GM19328 (cell line): ENCODE results near the gene LRRK1.
"Not testable (repeated sequence)": the region's sequence is repeated elsewhere in the genome, so short reads cannot be mapped to it uniquely, and the experiment has no call there.

Experiments
- ATAC-seq: cut with Tn5 transposase; IDR thresholded peaks from one replicate; pipeline ENCODE4 v1.9.1; 2021; ENCODE audit warnings: mild to moderate bottlenecking, moderate library complexity; ENCODE audit not compliant: unreplicated experiment

The LRRK1 gene

GRCh38 chr15:101088788-101089578 is 169.8 kb downstream of the LRRK1 start:
- ATAC-seq, result peak; percentile 83

- no peak for ATAC-seq
These were observed 170.6 kb downstream of the LRRK1 start for GRCh38 chr15:101089579-101090427.

DNA sequence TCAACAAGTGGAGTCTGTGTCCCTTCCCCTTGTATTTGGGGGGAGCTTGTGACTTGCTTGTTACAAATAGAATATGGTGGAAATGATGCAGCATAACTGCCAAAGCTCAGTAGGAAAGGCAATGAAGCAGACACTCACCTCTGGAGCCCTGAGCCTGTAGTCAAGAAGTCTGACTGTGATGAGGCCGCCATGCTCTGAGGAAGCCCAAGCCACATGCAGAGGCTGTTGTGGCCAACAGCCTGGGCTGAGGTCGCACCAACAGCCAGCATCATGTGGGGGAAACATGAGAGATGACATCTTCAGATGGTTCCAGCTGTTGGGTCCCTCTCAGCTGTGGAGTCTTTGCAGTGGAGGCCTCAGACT is 171.3 kb downstream of the LRRK1 start:
- no peak for ATAC-seq

- ATAC-seq, result no peak
These were observed 172.2 kb downstream of the LRRK1 start for GRCh38 chr15:101091080-101092017.

DNA sequence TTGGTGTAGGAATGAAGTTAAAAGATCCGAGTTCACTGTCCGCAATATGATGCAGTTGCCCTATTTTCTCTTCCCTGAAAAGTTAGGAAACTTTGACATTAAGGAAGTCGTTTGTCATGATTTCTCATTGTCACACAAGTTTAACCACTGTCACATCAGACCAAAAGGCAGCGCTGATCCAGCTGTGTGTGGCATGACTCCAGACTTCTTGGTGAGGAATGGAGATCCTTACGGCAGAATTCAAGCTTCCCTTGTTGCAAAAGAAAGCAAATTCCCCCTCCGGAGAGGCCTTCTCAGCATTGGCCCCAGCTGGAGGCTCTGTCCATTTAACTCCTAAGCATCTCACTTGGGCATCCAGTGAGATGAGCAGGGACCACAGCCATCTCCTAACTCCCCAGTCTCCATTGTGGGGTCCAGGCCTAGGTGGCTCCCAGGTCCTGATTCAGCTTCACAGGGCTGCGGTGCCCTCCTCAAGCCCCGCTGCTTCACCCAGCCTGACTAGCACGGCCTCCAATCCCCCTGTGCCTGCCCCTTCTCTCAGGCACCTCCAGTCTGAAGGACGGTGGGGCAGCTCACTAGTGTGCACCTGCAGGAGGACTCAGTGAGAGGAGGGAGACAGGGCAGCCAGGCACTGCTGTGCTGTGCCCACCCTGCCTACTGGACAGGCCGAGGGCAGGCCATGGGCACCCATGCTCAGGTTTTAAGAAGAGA is 173.2 kb downstream of the LRRK1 start:
- no peak for ATAC-seq

GRCh38 chr15:101092867-101093202 is 173.7 kb downstream of the LRRK1 start:
- ATAC-seq, result no peak

DNA sequence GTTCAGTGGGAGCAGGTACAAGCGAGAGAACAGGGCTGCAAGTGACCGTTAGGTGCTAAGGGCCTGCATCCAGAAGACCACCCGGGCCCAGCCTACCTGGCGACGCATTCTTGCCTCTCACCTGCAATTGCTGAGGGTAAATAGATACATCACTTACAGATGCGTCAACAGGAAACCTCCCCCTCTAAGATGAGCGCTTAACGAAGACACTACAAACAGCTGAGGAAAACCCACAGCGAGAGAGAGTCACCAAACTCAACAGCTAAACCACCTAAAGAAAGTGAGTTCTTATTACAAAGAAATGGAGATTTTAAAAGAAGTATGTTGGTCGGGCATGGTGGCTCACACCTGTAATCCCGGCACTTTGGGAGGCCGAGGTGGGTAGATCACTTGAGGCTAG is 174.8 kb downstream of the LRRK1 start:
- no peak for ATAC-seq

DNA sequence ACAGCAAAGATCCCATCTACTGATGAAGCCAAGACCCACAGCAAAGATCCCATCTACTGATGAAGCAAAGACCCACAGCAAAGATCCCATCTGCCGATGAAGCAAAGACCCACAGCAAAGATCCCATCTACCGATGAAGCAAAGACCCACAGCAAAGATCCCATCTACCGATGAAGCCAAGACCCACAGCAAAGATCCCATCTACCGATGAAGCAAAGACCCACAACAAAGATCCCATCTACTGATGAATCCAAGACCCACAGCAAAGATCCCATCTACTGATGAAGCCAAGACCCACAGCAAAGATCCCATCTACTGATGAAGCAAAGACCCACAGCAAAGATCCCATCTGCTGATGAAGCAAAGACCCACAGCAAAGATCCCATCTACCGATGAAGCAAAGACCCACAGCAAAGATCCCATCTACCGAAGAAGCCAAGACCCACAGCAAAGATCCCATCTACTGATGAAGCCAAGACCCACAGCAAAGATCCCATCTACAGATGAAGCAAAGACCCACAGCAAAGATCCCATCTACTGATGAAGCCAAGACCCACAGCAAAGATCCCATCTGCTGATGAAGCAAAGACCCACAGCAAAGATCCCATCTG is 176.7 kb downstream of the LRRK1 start:
- ATAC-seq, result not testable (repeated sequence)

- ATAC-seq, result no peak
These were observed 178.0 kb downstream of the LRRK1 start for GRCh38 chr15:101097111-101097510.

- no peak for ATAC-seq
These were observed 180.0 kb downstream of the LRRK1 start for GRCh38 chr15:101099183-101099582.

DNA sequence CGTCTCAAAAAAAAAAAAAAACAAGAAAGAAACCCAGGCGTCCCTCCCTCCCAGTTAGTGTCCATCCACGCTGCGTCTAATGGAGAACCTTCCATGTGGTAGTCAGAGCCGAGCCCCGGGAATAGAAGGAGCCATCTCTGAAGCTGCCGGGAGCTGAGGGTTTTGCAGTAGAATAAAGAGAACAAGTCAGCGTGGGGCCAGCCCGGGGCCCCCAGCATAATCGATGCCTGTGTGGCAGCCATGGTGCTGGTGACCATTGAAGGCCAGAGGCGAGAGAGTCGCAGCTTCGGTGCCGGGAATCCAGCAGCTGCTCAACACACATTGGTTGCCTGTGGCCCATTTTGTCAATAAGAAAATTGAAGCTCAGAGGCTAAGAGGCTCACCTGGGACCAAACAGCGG is 181.0 kb downstream of the LRRK1 start:
- ATAC-seq, result no peak

GRCh38 chr15:101100593-101101442 is 181.7 kb downstream of the LRRK1 start:
- no peak for ATAC-seq

DNA sequence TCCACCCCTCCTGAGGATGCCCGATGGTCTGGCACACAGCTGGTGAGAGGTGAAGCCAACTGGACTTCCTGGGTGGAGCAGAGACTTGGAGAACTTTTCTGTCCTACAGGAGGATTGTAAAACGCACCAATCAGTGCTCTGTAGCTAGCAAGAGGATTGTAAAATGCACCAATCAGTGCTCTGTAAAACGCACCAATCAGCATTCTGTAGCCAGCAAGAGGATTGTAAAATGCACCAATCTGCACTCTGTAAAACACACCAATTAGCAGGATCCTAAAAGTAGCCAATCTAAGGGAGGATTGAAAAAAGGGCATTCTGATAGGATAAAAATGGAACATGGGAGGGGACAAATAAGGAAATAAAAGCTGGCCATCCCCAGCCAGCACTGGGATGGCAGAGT is 182.5 kb downstream of the LRRK1 start:
- ATAC-seq, result no peak

DNA sequence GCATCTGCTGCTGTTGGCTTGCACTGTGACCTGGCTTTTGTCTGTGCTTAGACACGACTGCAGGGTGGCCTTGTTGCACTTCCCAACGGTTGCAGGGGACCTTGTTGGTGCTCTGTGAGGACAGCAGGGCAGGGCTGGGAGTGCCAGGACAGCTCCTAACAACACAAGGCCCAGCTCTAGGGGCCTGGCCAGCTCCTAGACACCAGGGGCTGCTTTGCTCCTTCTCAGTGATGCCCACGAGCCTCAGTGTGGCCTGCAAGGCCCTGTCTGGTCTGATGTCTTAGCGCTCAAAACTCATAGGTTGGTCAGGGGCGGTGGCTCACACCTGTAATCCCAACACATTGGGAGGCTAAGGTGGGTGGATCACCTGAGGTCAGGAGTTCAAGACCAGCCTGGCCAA is 183.6 kb downstream of the LRRK1 start:
- no peak for ATAC-seq

- no peak for ATAC-seq
These were observed 184.4 kb downstream of the LRRK1 start for GRCh38 chr15:101103598-101103997.

- no peak for ATAC-seq
These were observed 185.0 kb downstream of the LRRK1 start for GRCh38 chr15:101104141-101104540.

GRCh38 chr15:101105059-101105891 is 186.1 kb downstream of the LRRK1 start:
- no peak for ATAC-seq

DNA sequence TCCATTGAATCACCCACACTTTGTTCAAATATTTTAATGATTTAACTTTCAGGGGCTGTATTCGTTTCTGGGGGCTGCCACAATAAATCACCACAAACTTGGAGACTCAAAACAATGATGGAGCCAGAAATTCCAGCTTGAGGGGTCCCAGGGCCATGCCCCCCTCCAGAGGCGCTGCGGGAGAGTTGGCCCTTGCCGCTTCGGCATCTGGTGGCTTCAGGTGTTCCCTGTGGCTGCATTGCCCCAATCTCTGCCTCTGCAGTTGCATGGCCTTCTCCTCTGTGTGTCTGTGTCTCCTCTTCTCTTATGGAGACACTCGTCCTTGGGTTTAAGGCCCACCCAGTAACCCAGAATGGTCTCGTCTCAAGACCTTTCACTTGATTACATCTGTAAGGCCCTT is 187.9 kb downstream of the LRRK1 start:
- no peak for ATAC-seq
